NCI-H345 treated with DMSO at 0.1 percent for 48 hours (cell line): Measurements from ENCODE around the gene DNAJB1.
"Not testable (repeated sequence)": the region's sequence is repeated elsewhere in the genome, so short reads cannot be mapped to it uniquely, and the experiment has no call there.

Source experiments
- DNase-seq: peaks from one replicate; lab custom pipeline; 2025; ENCODE audit not compliant: unreplicated experiment; lab: John Stamatoyannopoulos, UW

Gene DNAJB1

GRCh38 chr19:14525729-14526128, 7.5 kb upstream of the DNAJB1 start:
- no peak for DNase-seq

GRCh38 chr19:14520543-14520942, 2.3 kb upstream of the DNAJB1 start:
- DNase-seq = no peak

GRCh38 chr19:14519860-14520407, 1.7 kb upstream of the DNAJB1 start:
- no peak for DNase-seq

GRCh38 chr19:14519245-14519859, 1.2 kb upstream of the DNAJB1 start:
- no peak for DNase-seq

GRCh38 chr19:14517446-14517839, 754 bp downstream of the DNAJB1 start:
- no peak for DNase-seq

- no peak for DNase-seq
These were observed 1.3 kb downstream of the DNAJB1 start for GRCh38 chr19:14516746-14517438.

GRCh38 chr19:14516048-14516534, 2.1 kb downstream of the DNAJB1 start:
- DNase-seq = no peak

- DNase-seq = no peak
These were observed 2.6 kb downstream of the DNAJB1 start for GRCh38 chr19:14515501-14516047.

GRCh38 chr19:14514215-14514863, 3.9 kb downstream of the DNAJB1 start:
- DNase-seq = no peak

GRCh38 chr19:14512406-14512961, 5.7 kb downstream of the DNAJB1 start:
- DNase-seq = no peak

GRCh38 chr19:14511229-14511593, 7.0 kb downstream of the DNAJB1 start:
- DNase-seq = no peak

GRCh38 chr19:14510311-14511228, 7.6 kb downstream of the DNAJB1 start:
- DNase-seq = no peak

- no peak for DNase-seq
These were observed 10.3 kb downstream of the DNAJB1 start for GRCh38 chr19:14507704-14508542.

- no peak for DNase-seq
These were observed 12.5 kb downstream of the DNAJB1 start for GRCh38 chr19:14505488-14506239.

- not testable (repeated sequence) for DNase-seq
These were observed 13.6 kb downstream of the DNAJB1 start for GRCh38 chr19:14504575-14504974.

- no peak for DNase-seq
These were observed 14.9 kb downstream of the DNAJB1 start for GRCh38 chr19:14503285-14503684.

GRCh38 chr19:14502334-14503092, 15.7 kb downstream of the DNAJB1 start:
- DNase-seq = no peak
